ENCODE results near the gene MPZL1.
A peak's percentile ranks its signal among the peaks of the same experiment; 100 is the strongest.
"Not testable (repeated sequence)": the region's sequence is repeated elsewhere in the genome, so short reads cannot be mapped to it uniquely, and the experiment has no call there.

Gene MPZL1

GRCh38 chr1:167719715-167720421 is 1.9 kb upstream of the MPZL1 start:
- not testable (repeated sequence) for DNase-seq (ENCODE audit: low spot score)

DNA sequence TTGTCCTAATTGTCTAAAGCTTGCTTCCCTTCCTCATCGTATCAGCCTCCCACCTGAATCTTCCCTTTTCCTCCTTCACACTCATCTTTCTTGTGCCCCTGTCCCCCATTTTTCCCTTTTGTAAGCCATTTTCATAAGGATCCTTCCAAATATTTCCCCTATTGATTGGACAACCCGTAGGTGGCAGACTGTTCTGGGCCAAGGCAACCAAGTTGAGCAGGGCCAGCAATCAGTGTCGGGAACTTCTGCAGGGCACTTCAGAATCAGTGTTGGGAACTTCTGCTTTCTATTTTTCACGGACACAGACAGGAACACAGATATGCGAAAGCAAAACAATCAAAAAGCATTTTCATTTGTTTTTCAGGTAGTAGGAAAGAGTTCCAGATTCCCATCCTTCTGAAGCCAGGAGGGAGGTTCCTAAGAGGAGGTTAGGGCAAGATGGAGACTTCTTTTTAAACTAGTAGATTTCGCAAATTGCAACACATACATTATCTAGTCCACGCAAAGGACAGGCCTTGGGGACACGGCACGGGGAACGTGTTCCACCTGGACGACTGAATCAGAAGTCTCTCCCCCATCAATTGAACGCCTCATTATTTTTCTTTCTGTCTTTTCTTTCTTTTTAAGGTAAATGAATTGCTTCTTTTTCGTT is 691 bp upstream of the MPZL1 start:
- peak; percentile 59 for DNase-seq (ENCODE audit: low spot score)

- peak; percentile 53 for DNase-seq (ENCODE audit: low spot score)
Measured at GRCh38 chr1:167722152-167722869, 529 bp downstream of the MPZL1 start.

GRCh38 chr1:167722870-167723251 is 1.1 kb downstream of the MPZL1 start:
- no peak for DNase-seq (ENCODE audit: low spot score)

DNA sequence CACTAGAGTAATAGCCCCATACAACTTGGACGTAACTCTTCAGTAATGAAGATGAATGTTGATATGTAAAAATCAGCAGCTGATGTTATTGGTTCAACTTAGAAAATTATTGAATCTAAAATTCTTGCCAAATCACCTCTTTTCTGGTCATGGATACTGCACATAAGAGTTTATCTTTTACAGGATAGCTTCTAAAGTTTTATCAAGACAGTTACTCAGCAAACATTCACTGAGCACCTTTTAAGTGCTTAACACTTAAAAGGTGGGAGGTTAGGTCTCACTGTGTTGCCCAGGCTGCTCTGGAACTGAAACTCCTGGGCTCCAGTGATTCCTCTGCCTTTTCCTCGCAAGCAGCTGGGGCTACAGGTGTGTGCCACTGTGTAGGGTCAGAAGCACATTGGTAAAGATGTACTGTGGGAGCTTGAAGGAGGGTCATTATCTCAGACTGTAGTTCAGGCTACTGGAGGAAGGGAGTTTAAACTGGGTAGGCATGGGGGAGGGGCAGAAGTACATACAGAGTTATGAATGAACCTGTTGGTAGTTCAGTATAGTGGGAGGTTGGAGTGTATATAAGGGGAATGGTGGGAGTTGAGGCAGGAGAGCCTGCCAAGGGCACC is 2.0 kb downstream of the MPZL1 start:
- no peak for DNase-seq (ENCODE audit: low spot score)

GRCh38 chr1:167726008-167726407 is 4.2 kb downstream of the MPZL1 start:
- no peak for DNase-seq (ENCODE audit: low spot score)

DNA sequence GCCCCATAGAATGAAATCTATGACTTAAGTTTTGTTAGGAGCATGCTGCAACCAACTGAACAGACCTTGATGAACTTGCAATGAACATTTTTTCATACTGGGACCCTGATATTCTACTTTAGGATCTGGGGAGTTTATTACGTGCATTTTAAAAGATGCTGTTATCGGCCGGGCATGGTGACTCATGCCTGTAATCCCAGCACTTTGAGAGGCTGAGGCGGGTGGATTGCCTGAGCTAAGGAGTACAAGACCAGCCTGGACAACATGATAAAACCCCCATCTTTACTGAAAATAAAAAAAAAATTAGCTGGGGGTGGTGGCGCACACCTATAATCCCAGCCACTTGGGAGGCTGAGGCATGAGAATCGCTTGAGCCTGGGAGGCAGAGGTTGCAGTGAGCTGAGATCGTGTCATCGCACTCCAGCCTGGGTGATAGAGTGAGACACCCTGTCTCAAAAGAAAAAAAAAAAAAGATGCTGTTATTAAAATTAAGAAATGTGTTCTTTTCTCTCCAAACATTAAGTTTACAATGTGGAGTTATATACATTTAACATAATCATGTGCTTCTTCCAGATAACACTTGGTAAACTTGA is 7.1 kb downstream of the MPZL1 start:
- DNase-seq (ENCODE audit: low spot score), result no peak

- no peak for DNase-seq (ENCODE audit: low spot score)
Measured at GRCh38 chr1:167734227-167734626, 12.4 kb downstream of the MPZL1 start.

DNA sequence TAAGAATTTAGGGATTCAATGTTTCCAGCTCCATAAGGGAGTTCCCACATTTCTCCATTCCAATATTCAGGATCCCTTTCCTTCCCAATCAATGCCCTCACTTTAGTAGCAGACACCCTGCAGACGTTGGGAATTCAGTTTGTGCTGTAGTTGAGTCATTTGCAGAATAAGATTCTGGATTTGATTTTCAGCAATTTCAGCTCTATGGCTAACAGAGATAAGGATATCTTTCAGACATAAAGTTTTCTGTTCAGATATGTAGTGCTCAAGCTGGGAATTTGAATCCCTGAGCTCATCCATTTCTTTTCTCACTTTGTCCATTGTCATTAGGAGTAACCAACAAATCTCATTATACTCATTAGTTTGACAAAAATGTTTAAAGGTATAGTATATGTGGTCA is 13.1 kb downstream of the MPZL1 start:
- DNase-seq (ENCODE audit: low spot score), result no peak

GRCh38 chr1:167737169-167737568 is 15.4 kb downstream of the MPZL1 start:
- no peak for DNase-seq (ENCODE audit: low spot score)

DNA sequence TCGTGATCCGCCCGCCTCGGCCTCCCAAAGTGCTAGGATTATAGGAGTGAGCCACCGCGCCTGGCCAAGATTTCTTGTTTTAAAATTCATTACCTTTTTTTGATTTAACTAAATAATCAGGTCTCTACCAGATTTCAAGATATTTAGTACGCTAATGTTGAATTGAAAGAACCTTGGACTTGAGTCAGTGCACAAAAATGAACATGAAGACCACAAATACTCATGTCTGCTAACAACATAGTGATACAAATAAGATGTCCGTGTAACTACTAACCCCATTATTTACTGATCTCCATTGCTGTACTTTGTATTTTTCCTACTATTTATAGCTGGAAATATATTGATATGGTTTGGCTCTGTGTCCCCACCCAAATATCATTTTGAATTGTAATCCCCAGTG is 16.4 kb downstream of the MPZL1 start:
- DNase-seq (ENCODE audit: low spot score), result no peak

GRCh38 chr1:167739752-167740151 is 18.0 kb downstream of the MPZL1 start:
- no peak for DNase-seq (ENCODE audit: low spot score)

DNA sequence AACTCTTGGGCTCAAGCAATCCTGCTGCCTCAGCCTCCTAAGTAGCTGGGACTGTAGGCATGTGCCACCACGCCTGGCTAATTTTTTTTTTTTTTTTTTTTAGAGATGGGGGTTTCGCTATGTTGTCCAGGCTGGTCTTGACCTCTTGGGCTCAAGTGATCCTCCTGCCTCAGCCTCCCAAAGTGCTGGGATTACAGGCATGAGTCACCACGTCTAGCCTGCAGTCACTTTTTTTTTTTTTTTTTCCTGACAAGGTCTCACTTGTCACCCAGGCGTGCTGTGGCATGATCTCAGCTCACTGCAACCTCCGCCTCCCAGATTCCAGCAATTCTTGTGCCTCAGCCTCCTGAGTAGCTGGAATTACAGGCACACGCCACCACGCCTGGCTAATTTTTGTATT is 19.3 kb downstream of the MPZL1 start:
- not testable (repeated sequence) for DNase-seq (ENCODE audit: low spot score)

DNA sequence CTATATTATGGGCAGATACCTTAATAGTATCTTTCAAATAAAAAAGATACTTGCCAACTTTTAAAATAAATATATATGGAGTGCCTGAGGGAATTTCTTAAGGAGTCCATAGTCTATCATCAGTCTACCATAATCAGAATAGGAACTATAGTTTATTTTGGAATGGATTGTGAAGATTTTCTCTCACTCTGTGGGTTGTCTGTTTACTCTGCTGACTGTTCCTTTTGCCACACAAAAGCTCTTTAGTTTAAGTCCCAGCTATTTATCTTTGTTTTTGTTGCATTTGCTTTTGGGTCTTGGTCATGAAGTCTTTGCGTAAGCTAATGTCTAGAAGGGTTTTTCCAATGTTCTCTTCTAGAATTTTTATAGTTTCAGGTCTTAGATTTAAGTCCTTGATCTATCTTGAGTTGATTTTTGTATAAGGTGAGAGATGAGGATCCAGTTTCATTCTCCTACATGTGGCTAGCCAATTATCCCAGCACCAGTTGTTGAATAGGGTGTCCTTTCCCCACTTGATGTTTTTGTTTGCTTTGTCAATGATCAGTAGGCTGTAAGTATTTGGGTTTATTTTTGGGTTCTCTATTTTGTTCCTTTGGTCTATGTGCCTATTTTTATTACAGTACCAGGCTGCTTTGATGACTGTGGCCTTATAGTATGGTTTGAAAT is 20.7 kb downstream of the MPZL1 start:
- DNase-seq (ENCODE audit: low spot score), result not testable (repeated sequence)

- DNase-seq (ENCODE audit: low spot score), result no peak
Measured at GRCh38 chr1:167744901-167745300, 23.1 kb downstream of the MPZL1 start.

- no peak for DNase-seq (ENCODE audit: low spot score)
Measured at GRCh38 chr1:167746013-167746672, 24.4 kb downstream of the MPZL1 start.

- DNase-seq (ENCODE audit: low spot score), result no peak
Measured at GRCh38 chr1:167746988-167747655, 25.3 kb downstream of the MPZL1 start.

DNA sequence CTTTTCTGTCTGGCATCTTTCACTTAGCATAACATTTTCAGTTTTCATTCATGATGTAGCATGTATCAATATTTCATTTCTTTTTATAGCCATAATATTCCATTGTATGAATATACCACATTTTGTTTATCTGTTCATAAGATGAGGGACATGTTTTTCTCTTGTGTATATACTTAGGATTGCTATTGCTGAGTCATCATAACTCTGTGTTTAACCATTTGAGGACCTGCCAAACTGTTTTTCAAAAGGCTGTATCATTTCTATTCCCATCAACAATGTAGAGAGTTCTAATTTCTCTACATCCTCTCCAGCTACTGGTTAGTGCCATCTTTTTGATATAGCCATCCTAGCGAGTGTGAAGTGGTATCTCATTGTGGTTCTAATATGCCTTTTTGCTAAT is 26.2 kb downstream of the MPZL1 start:
- no peak for DNase-seq (ENCODE audit: low spot score)

- DNase-seq (ENCODE audit: low spot score), result no peak
Measured at GRCh38 chr1:167748906-167749305, 27.1 kb downstream of the MPZL1 start.

DNA sequence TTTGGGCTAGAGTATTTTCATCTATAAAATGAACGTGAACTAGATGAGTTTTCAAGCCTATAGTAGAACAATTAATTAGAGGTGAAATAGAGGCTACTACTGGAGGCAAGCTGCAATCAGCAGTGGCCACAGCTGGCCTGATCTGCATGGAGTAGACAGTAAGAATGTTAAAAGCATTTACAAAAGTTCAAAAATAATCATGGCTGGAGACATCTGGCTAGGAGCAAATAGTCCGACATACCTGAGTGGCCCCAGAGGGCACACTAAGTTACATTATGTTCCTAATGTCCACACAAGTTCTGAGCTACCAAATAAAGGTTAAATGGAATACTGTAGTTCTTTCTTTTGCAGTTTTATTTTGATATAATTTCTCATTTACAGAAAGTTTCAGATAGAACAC is 28.0 kb downstream of the MPZL1 start:
- DNase-seq (ENCODE audit: low spot score), result no peak

- DNase-seq (ENCODE audit: low spot score), result no peak
Measured at GRCh38 chr1:167750641-167751040, 28.9 kb downstream of the MPZL1 start.
